ENCODE measurements around the gene PLEKHG2. TPM values are rescaled to one million over a fixed set of nuclear protein-coding genes. Genes with fewer than 3 reads are reported as not detected.
A peak's percentile ranks its signal among the peaks of the same experiment; 100 is the strongest.

Gene PLEKHG2
- total and polyA plus RNA-seq, 2 donors from 2014 or later = 8.5 to 29.7 TPM

GRCh38 chr19:39424934-39425333 lies 12.5 kb downstream of the PLEKHG2 start:
- intact Hi-C loops (cut with DNase I) = no loop called here
- no peak for DNase-seq
- no peak for TF ChIP-seq CTCF (IDR thresholded peaks at IDR 0.05; ENCODE audit: borderline replicate concordance, extremely low read depth, insufficient read depth)
- H3K27me3 ChIP-seq (ENCODE audit: control insufficient read depth, insufficient read depth, low read length) = no peaks in the 10 kb centered on the region
- H3K4me3 ChIP-seq (ENCODE audit: low read length in 3 of 3) = no peak overlapping the region
- H3K9me3 ChIP-seq (ENCODE audit: control insufficient read depth in 2 of 3, insufficient read depth in 1 of 3, low read length in 3 of 3) = no peaks in the 10 kb centered on the region
- H3K9ac ChIP-seq (ENCODE audit: low read length in 3 of 3) = no peak overlapping the region
- H3K4me1 ChIP-seq (ENCODE audit: control insufficient read depth in 2 of 3, insufficient read depth in 2 of 3, low read depth in 1 of 3, low read length in 3 of 3) = peaks cover 0 to 5% (median 3%) of the 10 kb centered on the region in 3 donors
- FAIRE-seq = no peak
- H3K27ac ChIP-seq (ENCODE audit: low read depth in 2 of 2, low read length in 2 of 2) = no peak overlapping the region
- H3K36me3 ChIP-seq (ENCODE audit: control insufficient read depth in 2 of 3, insufficient read depth in 3 of 3, low read length in 3 of 3) = peaks cover 0 to 3% (median 0%) of the 10 kb centered on the region in 3 donors

GRCh38 chr19:39425744-39426143 lies 13.3 kb downstream of the PLEKHG2 start:
- DNase-seq (no peak), FAIRE-seq (no peak)
- Histone ChIP-seq H3K4me1 (ENCODE audit: control insufficient read depth in 2 of 3, insufficient read depth in 2 of 3, low read depth in 1 of 3, low read length in 3 of 3) (peaks cover 0 to 5% (median 3%) of the 10 kb centered on the region in 3 donors), H3K4me3 (ENCODE audit: low read length in 3 of 3) (no peak overlapping the region), H3K27me3 (ENCODE audit: control insufficient read depth, insufficient read depth, low read length) (no peaks in the 10 kb centered on the region), H3K27ac (ENCODE audit: low read depth in 2 of 2, low read length in 2 of 2) (no peak overlapping the region), H3K9ac (ENCODE audit: low read length in 3 of 3) (no peak overlapping the region), H3K9me3 (ENCODE audit: control insufficient read depth in 2 of 3, insufficient read depth in 1 of 3, low read length in 3 of 3) (no peaks in the 10 kb centered on the region), H3K36me3 (ENCODE audit: control insufficient read depth in 2 of 3, insufficient read depth in 3 of 3, low read length in 3 of 3) (no peaks in the 10 kb centered on the region)
- intact Hi-C loops (cut with DNase I) = no loop called here
- TF ChIP-seq CTCF (IDR thresholded peaks at IDR 0.05; ENCODE audit: borderline replicate concordance, extremely low read depth, insufficient read depth) = no peak

- FAIRE-seq = no peak
- Histone ChIP-seq H3K9me3 (ENCODE audit: control insufficient read depth in 2 of 3, insufficient read depth in 1 of 3, low read length in 3 of 3) (no peaks in the 10 kb centered on the region), H3K9ac (ENCODE audit: low read length in 3 of 3) (no peak overlapping the region), H3K27ac (ENCODE audit: low read depth in 2 of 2, low read length in 2 of 2) (no peak overlapping the region), H3K27me3 (ENCODE audit: control insufficient read depth, insufficient read depth, low read length) (no peaks in the 10 kb centered on the region), H3K4me3 (ENCODE audit: low read length in 3 of 3) (no peak overlapping the region), H3K36me3 (ENCODE audit: control insufficient read depth in 2 of 3, insufficient read depth in 3 of 3, low read length in 3 of 3) (no peaks in the 10 kb centered on the region), H3K4me1 (ENCODE audit: control insufficient read depth in 2 of 3, insufficient read depth in 2 of 3, low read depth in 1 of 3, low read length in 3 of 3) (peaks cover 0 to 5% (median 3%) of the 10 kb centered on the region in 3 donors)
- intact Hi-C loops (cut with DNase I) = no loop called here
- TF ChIP-seq CTCF (IDR thresholded peaks at IDR 0.05; ENCODE audit: borderline replicate concordance, extremely low read depth, insufficient read depth) = no peak
- no peak for DNase-seq
These were observed 13.7 kb downstream of the PLEKHG2 start for GRCh38 chr19:39426170-39426569.

GRCh38 chr19:39427707-39428106 lies 15.2 kb downstream of the PLEKHG2 start:
- TF ChIP-seq CTCF (IDR thresholded peaks at IDR 0.05; ENCODE audit: borderline replicate concordance, extremely low read depth, insufficient read depth) = no peak
- no peak overlapping the region for H3K27ac ChIP-seq (ENCODE audit: low read depth in 2 of 2, low read length in 2 of 2)
- FAIRE-seq = no peak

More at GRCh38 chr19:39427707-39428106, 15.2 kb downstream of the PLEKHG2 start:
- H3K27me3 ChIP-seq (ENCODE audit: control insufficient read depth, insufficient read depth, low read length) = no peaks in the 10 kb centered on the region
- peak overlapping the region in 1 of 3 donors; percentile 16 for H3K4me3 ChIP-seq (ENCODE audit: low read length in 3 of 3)
- peaks cover 0 to 5% (median 3%) of the 10 kb centered on the region in 3 donors for H3K4me1 ChIP-seq (ENCODE audit: control insufficient read depth in 2 of 3, insufficient read depth in 2 of 3, low read depth in 1 of 3, low read length in 3 of 3)
- intact Hi-C loops (cut with DNase I) = no loop called here
- H3K36me3 ChIP-seq (ENCODE audit: control insufficient read depth in 2 of 3, insufficient read depth in 3 of 3, low read length in 3 of 3) = peaks cover 0 to 4% (median under 1%) of the 10 kb centered on the region in 3 donors
- no peak for DNase-seq
- H3K9ac ChIP-seq (ENCODE audit: low read length in 3 of 3) = no peak overlapping the region
- H3K9me3 ChIP-seq (ENCODE audit: control insufficient read depth in 2 of 3, insufficient read depth in 1 of 3, low read length in 3 of 3) = no peaks in the 10 kb centered on the region

Measured in kidney (tissue), 14 donors.